NCI-H2196 treated with DMSO at 0.1 percent for 48 hours (cell line): ENCODE results near the gene ISOC1.

Experiments used
- DNase-seq: peaks from one replicate; lab custom pipeline; 2025; ENCODE audit not compliant: unreplicated experiment; lab: John Stamatoyannopoulos, UW

The ISOC1 gene

GRCh38 chr5:129094924-129095899 is 663 bp downstream of the ISOC1 start:
- peak; percentile 9 for DNase-seq

DNA sequence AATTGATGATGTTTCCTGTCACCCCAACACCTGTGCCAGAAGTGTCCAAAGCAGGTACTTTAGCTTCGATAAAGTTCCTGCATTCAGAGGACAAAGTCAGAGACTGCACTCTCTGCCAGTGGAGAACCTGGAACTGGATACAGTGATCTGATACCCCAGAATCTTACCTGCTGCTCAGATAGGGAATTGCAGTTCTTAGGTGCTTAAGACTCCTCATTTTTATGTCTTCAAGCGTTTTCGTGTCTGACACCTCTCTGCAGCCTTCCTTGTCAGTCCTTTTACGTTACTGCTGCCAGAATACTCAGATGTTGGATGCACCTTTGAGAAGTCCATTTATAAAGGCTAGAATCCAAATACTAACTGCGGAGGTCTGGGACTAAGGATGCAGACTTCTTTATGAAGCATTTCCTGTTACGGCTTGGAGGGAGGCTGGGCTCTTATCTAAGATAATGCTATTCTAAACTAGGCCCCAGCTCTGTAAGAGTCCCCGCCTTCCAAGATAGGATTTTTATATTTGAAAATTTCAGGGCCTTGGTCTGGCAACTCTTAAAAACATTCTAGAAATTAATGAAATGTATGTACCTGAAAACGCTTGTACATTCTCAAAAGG is 1.9 kb downstream of the ISOC1 start:
- no peak for DNase-seq

DNA sequence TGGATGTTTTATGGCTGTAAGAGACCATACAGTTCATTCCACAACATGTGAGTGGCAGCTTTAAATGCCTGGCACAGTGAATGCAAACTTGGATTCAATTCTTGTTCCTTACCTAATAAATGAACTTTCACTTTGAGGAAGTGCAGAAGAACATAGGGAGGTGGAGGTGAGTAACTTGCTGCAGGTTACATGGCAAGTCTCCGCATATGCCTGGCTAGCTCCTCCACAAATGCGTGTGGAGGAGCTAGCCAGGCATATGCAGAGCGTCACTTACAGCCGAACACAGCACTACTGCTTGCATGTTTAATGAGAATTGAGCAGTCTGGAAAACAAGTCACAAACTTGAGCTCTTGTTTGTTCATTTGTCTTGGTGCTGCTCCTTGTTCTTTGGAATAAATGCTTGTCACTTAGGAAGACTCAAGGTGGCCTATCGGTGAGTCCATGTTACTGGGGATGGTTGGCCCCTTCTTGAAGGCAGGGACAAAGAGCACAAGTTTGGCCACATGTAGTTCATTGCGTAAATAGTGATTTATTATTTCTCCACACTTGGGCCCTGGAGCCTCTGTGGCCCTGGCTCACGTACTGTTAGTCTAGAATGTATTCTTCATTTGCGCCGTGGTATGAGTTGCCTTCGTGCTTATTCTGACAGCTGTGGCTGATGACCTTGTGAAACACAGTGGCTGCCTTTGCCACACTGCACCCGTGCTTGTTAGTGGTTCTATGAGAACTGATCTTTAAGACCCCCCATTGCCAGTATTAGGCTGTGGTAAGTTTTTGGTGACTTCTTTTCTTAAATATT is 3.1 kb downstream of the ISOC1 start:
- no peak for DNase-seq

GRCh38 chr5:129098488-129099183 is 4.1 kb downstream of the ISOC1 start:
- DNase-seq, result no peak

GRCh38 chr5:129099184-129099569 is 4.6 kb downstream of the ISOC1 start:
- no peak for DNase-seq

DNA sequence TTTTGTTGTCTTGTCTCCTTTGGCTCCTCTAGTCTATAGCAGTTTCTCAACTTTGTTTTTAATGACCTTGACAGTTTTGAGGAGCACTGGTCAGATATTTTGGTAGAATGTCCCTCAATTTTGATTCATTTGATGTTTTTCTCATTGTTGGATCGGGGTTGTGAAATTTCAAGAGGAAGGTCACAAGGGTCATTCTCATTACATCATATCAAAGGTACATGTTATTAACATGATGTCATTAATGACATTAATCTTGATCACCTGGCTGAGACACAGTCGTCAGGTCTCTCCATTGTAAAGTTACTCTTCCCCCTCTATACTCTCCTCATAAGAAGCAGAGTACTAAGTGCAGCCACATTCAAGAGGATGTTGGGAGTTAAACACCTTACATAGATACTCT is 7.2 kb downstream of the ISOC1 start:
- DNase-seq, result no peak

- no peak for DNase-seq
Measured at GRCh38 chr5:129103397-129103796, 8.8 kb downstream of the ISOC1 start.

GRCh38 chr5:129104915-129105455 is 10.4 kb downstream of the ISOC1 start:
- no peak for DNase-seq

DNA sequence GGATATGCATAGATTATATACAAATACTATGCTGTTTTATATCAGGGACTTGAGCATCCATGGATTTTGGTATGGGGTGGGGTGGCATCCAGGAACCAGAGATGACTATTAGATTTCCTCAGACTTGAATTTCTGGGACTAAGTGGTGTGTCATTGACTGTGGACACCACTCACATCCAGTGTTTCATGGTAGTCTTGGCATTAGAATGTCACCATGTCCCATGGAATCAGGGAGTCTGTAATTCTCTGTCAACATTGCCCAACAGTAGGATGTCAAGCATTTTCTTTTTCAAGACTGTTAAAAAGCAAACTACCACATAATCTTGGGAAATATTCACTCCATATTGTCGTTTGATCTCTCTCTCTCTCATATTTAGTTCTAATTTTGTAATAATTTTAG is 13.1 kb downstream of the ISOC1 start:
- DNase-seq, result no peak

DNA sequence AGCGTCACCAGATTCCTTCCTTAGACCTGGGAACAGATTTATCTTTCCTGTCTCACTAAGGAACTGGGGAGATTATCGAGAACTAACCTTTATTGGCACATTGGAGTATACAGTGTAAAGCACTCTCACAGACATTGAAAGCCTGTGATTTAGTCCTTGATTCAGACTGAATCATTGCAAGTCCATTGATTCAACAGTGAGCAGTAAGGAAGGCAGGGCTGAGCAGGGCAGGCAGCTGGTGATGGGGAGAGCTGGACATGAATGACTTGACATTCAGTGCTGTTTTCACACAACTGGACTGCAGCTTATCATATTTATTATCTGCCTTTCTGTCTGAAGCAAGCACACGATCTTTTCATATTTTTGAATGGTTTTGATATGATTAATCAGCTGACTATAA is 16.2 kb downstream of the ISOC1 start:
- no peak for DNase-seq

DNA sequence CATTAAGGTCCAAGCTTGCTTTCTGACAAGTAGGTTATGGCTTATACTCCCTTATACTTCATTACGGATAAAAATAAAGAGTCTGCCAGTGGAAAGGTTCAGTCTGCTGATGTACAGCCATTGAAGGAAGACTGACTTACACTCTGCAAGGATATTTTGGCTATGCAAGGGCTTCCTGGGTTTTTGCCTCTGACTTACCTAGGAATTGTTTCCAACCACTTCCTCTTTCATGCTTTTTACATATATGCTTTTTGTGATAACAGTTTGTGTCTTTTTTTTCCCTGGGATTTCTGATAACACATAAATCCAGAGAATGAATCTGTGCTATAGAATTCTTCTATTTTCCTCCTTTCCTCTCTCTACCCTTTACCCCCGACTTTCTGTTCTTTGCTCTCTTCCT is 16.8 kb downstream of the ISOC1 start:
- no peak for DNase-seq

- DNase-seq, result no peak
Measured at GRCh38 chr5:129112295-129112694, 17.7 kb downstream of the ISOC1 start.

DNA sequence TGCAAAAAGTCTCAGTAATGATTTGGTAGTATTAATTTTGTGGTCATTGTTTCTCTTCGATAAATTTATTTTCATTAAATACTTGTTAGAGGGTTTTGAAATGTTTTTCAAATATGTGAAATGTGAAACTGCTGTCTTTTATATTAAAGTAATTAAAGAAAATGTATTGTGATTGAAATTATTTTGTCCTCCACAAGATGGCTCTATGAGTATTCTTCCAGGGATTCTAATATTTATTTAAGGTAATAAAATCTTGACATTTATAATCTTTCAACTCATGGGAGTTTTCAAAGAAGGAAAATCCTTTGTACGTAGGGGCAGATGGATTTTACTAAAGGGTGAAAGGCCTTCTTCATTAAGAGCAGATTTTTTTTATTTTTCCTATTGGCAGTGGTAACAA is 19.3 kb downstream of the ISOC1 start:
- no peak for DNase-seq

GRCh38 chr5:129114539-129115193 is 20.1 kb downstream of the ISOC1 start:
- DNase-seq, result no peak

DNA sequence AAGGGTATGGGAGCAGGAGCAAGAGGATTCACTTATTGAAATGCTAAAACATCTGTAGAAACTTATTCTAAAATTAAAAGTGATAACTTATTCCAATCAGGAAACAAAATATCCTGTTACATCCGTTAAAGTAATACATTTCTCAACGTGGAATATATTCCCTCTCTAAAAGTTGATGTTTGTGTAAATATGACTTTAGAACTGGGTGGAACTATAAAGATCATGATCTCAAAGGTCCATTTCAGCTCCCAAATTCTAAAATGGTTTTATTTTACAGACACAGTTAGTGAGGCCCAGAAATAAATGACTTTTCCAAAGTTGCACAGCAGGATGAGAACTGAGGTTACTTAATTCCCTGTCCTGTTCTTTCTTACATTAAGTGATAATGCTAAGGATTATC is 21.1 kb downstream of the ISOC1 start:
- no peak for DNase-seq

DNA sequence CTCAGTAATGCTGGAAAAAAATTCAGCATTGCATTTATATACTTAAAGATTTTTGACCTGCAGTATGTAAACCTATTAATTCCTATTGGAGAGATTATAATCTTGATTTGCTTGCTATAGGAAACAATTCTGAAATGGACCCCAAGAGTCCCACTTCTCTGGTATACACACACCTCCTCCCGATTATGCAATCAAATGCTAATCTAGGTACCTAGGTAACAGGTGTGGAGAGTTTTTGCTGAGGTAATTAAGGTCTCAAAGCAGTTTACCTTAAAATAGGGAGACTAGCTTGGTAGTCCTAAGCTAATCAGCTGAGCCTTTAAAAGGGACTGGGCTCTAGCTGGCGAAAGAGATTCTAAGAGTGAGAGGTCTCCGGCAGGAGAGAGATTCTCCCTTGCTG is 22.2 kb downstream of the ISOC1 start:
- no peak for DNase-seq

DNA sequence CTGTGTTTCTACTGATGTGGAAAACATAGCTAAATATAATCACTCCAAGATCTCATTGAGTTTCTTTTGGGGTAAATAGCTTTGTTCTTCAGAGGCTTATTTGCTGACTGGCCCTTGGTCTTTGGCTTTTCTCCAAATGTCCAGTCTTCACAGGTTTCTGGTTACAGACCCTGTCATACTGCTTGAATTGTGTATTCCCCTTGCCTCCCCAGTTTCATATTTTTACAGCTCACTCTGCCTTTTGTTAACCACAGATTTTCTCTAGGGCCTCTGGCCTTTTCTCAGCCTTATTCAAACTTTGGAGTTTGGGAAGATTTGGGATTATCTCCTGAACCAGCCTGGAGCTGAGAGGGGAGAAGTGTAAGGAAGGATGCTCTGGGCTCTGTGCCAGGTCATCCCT is 23.9 kb downstream of the ISOC1 start:
- no peak for DNase-seq

GRCh38 chr5:129118826-129119225 is 24.3 kb downstream of the ISOC1 start:
- DNase-seq, result no peak

- no peak for DNase-seq
Measured at GRCh38 chr5:129120158-129120581, 25.6 kb downstream of the ISOC1 start.

DNA sequence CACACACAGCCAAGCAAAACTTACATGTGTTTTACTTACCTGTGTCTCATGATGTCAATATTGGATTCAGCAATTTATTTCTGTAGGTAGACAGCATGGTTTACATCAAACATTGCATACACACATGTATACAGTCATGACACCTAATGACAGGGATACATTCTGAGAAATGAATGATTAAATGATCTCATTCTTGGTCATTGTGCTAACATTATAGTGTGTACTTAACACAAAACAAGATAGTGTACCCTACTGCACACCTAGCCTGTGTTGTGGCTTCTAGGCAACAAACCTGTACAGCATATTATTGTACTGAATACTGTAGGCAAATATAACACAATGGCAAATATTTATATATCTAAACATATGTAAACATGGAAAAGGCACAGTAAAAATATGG is 28.0 kb downstream of the ISOC1 start:
- DNase-seq, result no peak
